Suprapubic skin (tissue), 3 donors: Measurements from ENCODE around the gene PHRF1.

ENCODE experiments used
- CTCF ChIP-seq, 2 donors: fragments of 200-600 bp in 1 of 2; fragments of 450-650 bp in 1 of 2; sonication (generic) in 1 of 2; IDR thresholded peaks; one replicate each; pipeline ENCODE4 v1.5.1; 2016 to 2019; ENCODE audit warnings: antibody characterized with exemption in 2 of 2, mild to moderate bottlenecking in 1 of 2, moderate library complexity in 1 of 2
- EP300 ChIP-seq: sonication (generic); formaldehyde crosslinking; IDR thresholded peaks from one replicate; pipeline ENCODE4 v1.6.1; 2017; ENCODE audit warnings: antibody characterized with exemption

- TF ChIP-seq CTCF (IDR thresholded peaks at IDR 0.05) (no peak), EP300 (no peak)
Observed at GRCh38 chr11:532986-533585, 43.2 kb upstream of the PHRF1 start.
